B cell (primary cell): ENCODE data around the gene IRGC. TPM values are rescaled to one million over a fixed set of nuclear protein-coding genes. Genes with fewer than 3 reads are reported as not detected.

Experiments
- polyA plus RNA-seq: library from polyadenylated mRNA; depleted of rRNA; stranded (reverse); fragments of >200 nt; gene quantifications from 2 replicates; pipeline ENCODE4 v1.2.3, GENCODE V29; 2012
- total RNA-seq, 2 donors: library from RNA; stranded (reverse); fragments of 120-200 nt in 1 of 2; gene quantifications; 1 replicate in 1 of 2; 2 replicates in 1 of 2; pipeline versions ENCODE4 v1.2.3 to v1.2.4, GENCODE V29; 2013 to 2022

The IRGC gene
- total and polyA plus RNA-seq, 2 donors (not counting 1 experiment from before 2014, with no cell fraction given), result not detected

Other genes starting within 250 kb of the IRGC start
- gene PHLDB3, start 211.3 kb upstream of the IRGC start, total RNA-seq, result 30.7 and 31.1 TPM in 2 replicates
- 10.2 and 15.8 TPM in 2 replicates for gene PHLDB3, start 211.3 kb upstream of the IRGC start, polyA plus RNA-seq
- 16.0 and 22.3 TPM in 2 replicates for gene ETHE1, start 188.9 kb upstream of the IRGC start, total RNA-seq
- gene ETHE1, start 188.9 kb upstream of the IRGC start, polyA plus RNA-seq, result 22.1 and 39.4 TPM in 2 replicates
- gene ZNF575, start 182.9 kb upstream of the IRGC start, total RNA-seq, result 4.0 and 5.2 TPM in 2 replicates
- gene ZNF575, start 182.9 kb upstream of the IRGC start, polyA plus RNA-seq, result 0.87 and 2.3 TPM in 2 replicates
- 38.2 and 47.4 TPM in 2 replicates for gene XRCC1, start 140.5 kb upstream of the IRGC start, total RNA-seq
- 24.7 and 34.6 TPM in 2 replicates for gene XRCC1, start 140.5 kb upstream of the IRGC start, polyA plus RNA-seq
- gene PINLYP, start 140.3 kb upstream of the IRGC start, total RNA-seq, result 0.97 and 2.9 TPM in 2 replicates
- 1.9 and 2.0 TPM in 2 replicates for gene PINLYP, start 140.3 kb upstream of the IRGC start, polyA plus RNA-seq
- 20.3 and 20.5 TPM in 2 replicates for gene IRGQ, start 119.9 kb upstream of the IRGC start, total RNA-seq
- gene IRGQ, start 119.9 kb upstream of the IRGC start, polyA plus RNA-seq, result 22.6 and 89.6 TPM in 2 replicates
- 17.3 and 23.2 TPM in 2 replicates for gene ZNF576, start 119.5 kb upstream of the IRGC start, total RNA-seq
- 2.9 and 7.9 TPM in 2 replicates for gene ZNF576, start 119.5 kb upstream of the IRGC start, polyA plus RNA-seq
- gene SRRM5, start 104.0 kb upstream of the IRGC start, total RNA-seq, result 0.63 and 0.64 TPM in 2 replicates
- gene SRRM5, start 104.0 kb upstream of the IRGC start, polyA plus RNA-seq, result 1.4 and 1.9 TPM in 2 replicates
- 19.7 and 24.6 TPM in 2 replicates for gene ZNF428, start 96.4 kb upstream of the IRGC start, total RNA-seq
- 16.9 and 17.3 TPM in 2 replicates for gene ZNF428, start 96.4 kb upstream of the IRGC start, polyA plus RNA-seq
- 0.42 and 1.1 TPM in 2 replicates for gene CADM4, start 76.2 kb upstream of the IRGC start, total RNA-seq
- 0.10 and 0.21 TPM in 2 replicates for gene CADM4, start 76.2 kb upstream of the IRGC start, polyA plus RNA-seq
- gene PLAUR, start 45.9 kb upstream of the IRGC start, total RNA-seq, result 0.99 and 1.0 TPM in 2 replicates
- 6.9 and 8.0 TPM in 2 replicates for gene PLAUR, start 45.9 kb upstream of the IRGC start, polyA plus RNA-seq
- 87.5 and 89.9 TPM in 2 replicates for gene SMG9, start 38.9 kb downstream of the IRGC start, total RNA-seq
- 24.8 and 33.9 TPM in 2 replicates for gene SMG9, start 38.9 kb downstream of the IRGC start, polyA plus RNA-seq
- gene KCNN4, start 64.9 kb downstream of the IRGC start, total RNA-seq, result 107 and 119 TPM in 2 replicates
- gene KCNN4, start 64.9 kb downstream of the IRGC start, polyA plus RNA-seq, result 112 and 267 TPM in 2 replicates
- gene LYPD5, start 86.4 kb downstream of the IRGC start, total RNA-seq, result not detected in 2 replicates
- 0.46 TPM in 1 of 2 replicates, not detected in the other for gene LYPD5, start 86.4 kb downstream of the IRGC start, polyA plus RNA-seq
- 20.8 and 23.3 TPM in 2 replicates for gene ZNF283, start 111.2 kb downstream of the IRGC start, total RNA-seq
- gene ZNF283, start 111.2 kb downstream of the IRGC start, polyA plus RNA-seq, result 2.1 and 4.2 TPM in 2 replicates
- gene ZNF404, start 167.9 kb downstream of the IRGC start, total RNA-seq, result 5.5 and 6.6 TPM in 2 replicates
- 3.1 and 4.5 TPM in 2 replicates for gene ZNF404, start 167.9 kb downstream of the IRGC start, polyA plus RNA-seq
- gene ZNF45, start 219.2 kb downstream of the IRGC start, total RNA-seq, result 30.1 and 31.7 TPM in 2 replicates
- gene ZNF45, start 219.2 kb downstream of the IRGC start, polyA plus RNA-seq, result 10.6 and 11.1 TPM in 2 replicates
- 5.0 and 7.0 TPM in 2 replicates for gene ZNF221, start 235.2 kb downstream of the IRGC start, total RNA-seq
- 0.63 and 2.1 TPM in 2 replicates for gene ZNF221, start 235.2 kb downstream of the IRGC start, polyA plus RNA-seq